Hepatocyte (in vitro differentiated cells): ENCODE results near the gene RAP1GAP2.

Source experiments
- EZH2 ChIP-seq: fragments of 200-600 bp; sonication (generic); IDR thresholded peaks from 2 replicates; pipeline ENCODE4 v1.6.1; 2016; ENCODE audit warnings: antibody characterized with exemption, mild to moderate bottlenecking, borderline replicate concordance
- TF ChIP-seq, protein P1 (sequence below): fragments of 200-600 bp; sonication (generic); IDR thresholded peaks from 2 replicates; pipeline ENCODE4 v1.5.1; 2016; ENCODE audit warnings: antibody characterized with exemption, mild to moderate bottlenecking; ENCODE audit not compliant: poor library complexity

DNA sequence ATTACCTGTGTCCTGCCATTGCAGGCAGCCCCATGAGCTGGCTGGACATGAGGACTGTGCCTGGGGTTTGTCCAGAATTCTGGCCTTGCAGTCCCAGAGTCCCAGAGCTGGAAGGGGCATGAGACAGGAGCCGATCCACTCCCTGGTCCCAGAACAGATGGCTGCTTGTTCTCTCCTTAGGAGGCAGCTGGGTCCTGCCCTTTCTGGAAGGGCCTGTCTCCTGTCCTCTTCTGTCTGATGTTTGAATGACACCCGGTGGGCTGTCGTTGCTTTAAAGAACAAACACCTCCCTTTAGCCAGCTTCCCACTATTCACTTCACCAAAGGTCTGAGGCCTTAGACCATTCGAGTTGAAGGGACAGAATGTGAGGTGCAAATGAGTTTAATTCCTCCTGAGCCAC is 63.8 kb downstream of the RAP1GAP2 start:
- TF ChIP-seq, protein P1, sequence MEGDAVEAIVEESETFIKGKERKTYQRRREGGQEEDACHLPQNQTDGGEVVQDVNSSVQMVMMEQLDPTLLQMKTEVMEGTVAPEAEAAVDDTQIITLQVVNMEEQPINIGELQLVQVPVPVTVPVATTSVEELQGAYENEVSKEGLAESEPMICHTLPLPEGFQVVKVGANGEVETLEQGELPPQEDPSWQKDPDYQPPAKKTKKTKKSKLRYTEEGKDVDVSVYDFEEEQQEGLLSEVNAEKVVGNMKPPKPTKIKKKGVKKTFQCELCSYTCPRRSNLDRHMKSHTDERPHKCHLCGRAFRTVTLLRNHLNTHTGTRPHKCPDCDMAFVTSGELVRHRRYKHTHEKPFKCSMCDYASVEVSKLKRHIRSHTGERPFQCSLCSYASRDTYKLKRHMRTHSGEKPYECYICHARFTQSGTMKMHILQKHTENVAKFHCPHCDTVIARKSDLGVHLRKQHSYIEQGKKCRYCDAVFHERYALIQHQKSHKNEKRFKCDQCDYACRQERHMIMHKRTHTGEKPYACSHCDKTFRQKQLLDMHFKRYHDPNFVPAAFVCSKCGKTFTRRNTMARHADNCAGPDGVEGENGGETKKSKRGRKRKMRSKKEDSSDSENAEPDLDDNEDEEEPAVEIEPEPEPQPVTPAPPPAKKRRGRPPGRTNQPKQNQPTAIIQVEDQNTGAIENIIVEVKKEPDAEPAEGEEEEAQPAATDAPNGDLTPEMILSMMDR, result no peak
- TF ChIP-seq EZH2, result no peak
